Naive B cell (primary cell): ENCODE data around the gene ANKRD10. TPM values are rescaled to one million over a fixed set of nuclear protein-coding genes. Genes with fewer than 3 reads are reported as not detected.

Experiments used
- ATAC-seq, 2 donors: fragments of 150-1000 bp; cut with Tn5 transposase; 2 replicates each; pipeline ENCODE4 v1.10.0; 2021; ENCODE audit warnings: low read depth in 2 of 2, mild to moderate bottlenecking in 2 of 2, moderate library complexity in 2 of 2
- DNase-seq: peaks from one replicate; pipeline ENCODE4 v3.0.0; 2022
- H3K27ac Mint-ChIP-seq, 6 donors: one replicate each; pipeline ENCODE4 v1.8.0; 2020 to 2022; ENCODE audit warnings: mild to moderate bottlenecking in 6 of 6, mixed read lengths in 6 of 6, moderate library complexity in 5 of 6, inconsistent platforms in 2 of 6
- H3K27me3 Mint-ChIP-seq, 3 donors: one replicate each; pipeline ENCODE4 v1.8.0; 2021 to 2022; ENCODE audit warnings: mixed read lengths in 3 of 3, mild to moderate bottlenecking in 1 of 3
- H3K36me3 Mint-ChIP-seq, 2 donors: one replicate each; pipeline ENCODE4 v1.8.0; 2020 to 2022; ENCODE audit warnings: mixed read lengths in 2 of 2, inconsistent platforms in 1 of 2, mild to moderate bottlenecking in 1 of 2
- H3K4me1 Mint-ChIP-seq, 3 donors: one replicate each; pipeline ENCODE4 v1.8.0; 2020 to 2022; ENCODE audit warnings: mixed read lengths in 3 of 3, inconsistent platforms in 1 of 3, mild to moderate bottlenecking in 1 of 3, moderate library complexity in 1 of 3
- H3K4me3 Mint-ChIP-seq, 8 donors: one replicate each; pipeline ENCODE4 v1.8.0; 2020 to 2022; ENCODE audit warnings: mild to moderate bottlenecking in 8 of 8, mixed read lengths in 8 of 8, moderate library complexity in 8 of 8, inconsistent platforms in 2 of 8
- H3K9me3 Mint-ChIP-seq, 7 donors: one replicate each; pipeline ENCODE4 v1.8.0; 2020 to 2022; ENCODE audit warnings: mixed read lengths in 7 of 7, mild to moderate bottlenecking in 5 of 7, inconsistent platforms in 2 of 7, moderate library complexity in 1 of 7
- polyA plus RNA-seq, 6 donors: library from polyadenylated mRNA; unstranded; fragments of 300-500 nt; fragmentation: Illumina TruSeq; gene quantifications; one replicate each; pipeline ENCODE4 v1.2.3, GENCODE V29; 2021; ENCODE audit warnings: low read depth in 6 of 6

ANKRD10 gene
- polyA plus RNA-seq, 6 donors from 2014 or later: 85.0 to 127 (median 111) TPM

GRCh38 chr13:110920038-110920437 lies 5.2 kb upstream of the ANKRD10 start:
- DNase-seq: no peak
- peaks cover 25 to 30% (median 27%) of the 10 kb centered on the region in 3 donors for H3K4me1 Mint-ChIP-seq
- H3K9me3 Mint-ChIP-seq: no peaks in the 10 kb centered on the region
- no peak for ATAC-seq
- peaks cover 10 to 22% (median 21%) of the 10 kb centered on the region in 3 donors for H3K27me3 Mint-ChIP-seq
- H3K36me3 Mint-ChIP-seq: no peaks in the 10 kb centered on the region
- H3K4me3 Mint-ChIP-seq: peak overlapping the region in 5 of 8 donors; percentile 3 to 81 (median 40)
- H3K27ac Mint-ChIP-seq: peak overlapping the region in 4 of 6 donors; percentile 30 to 78 (median 62)

- ATAC-seq: no peak
- no peaks in the 10 kb centered on the region for H3K9me3 Mint-ChIP-seq
- H3K36me3 Mint-ChIP-seq: no peaks in the 10 kb centered on the region
- peaks cover 0 to 2% (median 1%) of the 10 kb centered on the region in 3 donors for H3K27me3 Mint-ChIP-seq
- DNase-seq: peak; percentile 17
- H3K27ac Mint-ChIP-seq: peak overlapping the region in 5 of 6 donors; percentile 24 to 97 (median 95)
- peak overlapping the region in 7 of 8 donors; percentile 56 to 96 (median 89) for H3K4me3 Mint-ChIP-seq
- peaks cover 46 to 48% (median 47%) of the 10 kb centered on the region in 3 donors for H3K4me1 Mint-ChIP-seq
Observed at GRCh38 chr13:110916301-110917142, 1.7 kb upstream of the ANKRD10 start.

GRCh38 chr13:110915874-110916206 lies 971 bp upstream of the ANKRD10 start:
- Mint-ChIP-seq H3K9me3 (no peaks in the 10 kb centered on the region), H3K36me3 (no peaks in the 10 kb centered on the region), H3K27ac (peak overlapping the region; percentile 84 to 98 (median 96)), H3K4me1 (peaks cover 43 to 52% (median 45%) of the 10 kb centered on the region in 3 donors), H3K4me3 (peak overlapping the region; percentile 88 to 97 (median 92)), H3K27me3 (no peaks in the 10 kb centered on the region)
- DNase-seq: no peak
- no peak for ATAC-seq

- no peaks in the 10 kb centered on the region for H3K27me3 Mint-ChIP-seq
- no peaks in the 10 kb centered on the region for H3K36me3 Mint-ChIP-seq
- DNase-seq (peak; percentile 81), ATAC-seq (peak; percentile 34 to 36)
- H3K9me3 Mint-ChIP-seq: no peaks in the 10 kb centered on the region
- peaks cover 44 to 55% (median 47%) of the 10 kb centered on the region in 3 donors for H3K4me1 Mint-ChIP-seq
- peak overlapping the region; percentile 90 to 97 (median 96) for H3K27ac Mint-ChIP-seq
- H3K4me3 Mint-ChIP-seq: peak overlapping the region; percentile 88 to 97 (median 92)
Observed at GRCh38 chr13:110914331-110915056, 375 bp downstream of the ANKRD10 start.

GRCh38 chr13:110914081-110914330 lies 863 bp downstream of the ANKRD10 start:
- Mint-ChIP-seq H3K27me3 (no peaks in the 10 kb centered on the region), H3K36me3 (peaks cover 0 to 3% of the 10 kb centered on the region in 2 donors), H3K27ac (peak overlapping the region in 5 of 6 donors; percentile 91 to 97 (median 97)), H3K4me3 (peak overlapping the region; percentile 88 to 97 (median 92)), H3K9me3 (no peaks in the 10 kb centered on the region), H3K4me1 (peaks cover 49 to 60% (median 52%) of the 10 kb centered on the region in 3 donors)
- ATAC-seq (peak in 1 of 2 donors; percentile 27), DNase-seq (no peak)

- no peaks in the 10 kb centered on the region for H3K9me3 Mint-ChIP-seq
- H3K27ac Mint-ChIP-seq: peak overlapping the region; percentile 91 to 97 (median 97)
- ATAC-seq (no peak), DNase-seq (peak; percentile 18)
- peak overlapping the region; percentile 88 to 97 (median 92) for H3K4me3 Mint-ChIP-seq
- H3K27me3 Mint-ChIP-seq: no peaks in the 10 kb centered on the region
- peaks cover 54 to 65% (median 57%) of the 10 kb centered on the region in 3 donors for H3K4me1 Mint-ChIP-seq
- peaks cover 0 to 8% of the 10 kb centered on the region in 2 donors for H3K36me3 Mint-ChIP-seq
Observed at GRCh38 chr13:110913322-110914080, 1.4 kb downstream of the ANKRD10 start.

- peaks cover 57 to 70% (median 62%) of the 10 kb centered on the region in 3 donors for H3K4me1 Mint-ChIP-seq
- H3K9me3 Mint-ChIP-seq: no peaks in the 10 kb centered on the region
- DNase-seq: no peak
Observed at GRCh38 chr13:110912651-110913051, 2.2 kb downstream of the ANKRD10 start.

GRCh38 chr13:110911880-110912279 lies 3.0 kb downstream of the ANKRD10 start:
- Mint-ChIP-seq H3K9me3 (no peaks in the 10 kb centered on the region), H3K36me3 (peaks cover 0 to 13% of the 10 kb centered on the region in 2 donors), H3K27me3 (no peaks in the 10 kb centered on the region), H3K4me3 (peak overlapping the region in 5 of 8 donors; percentile 9 to 96 (median 42)), H3K27ac (peak overlapping the region in 1 of 6 donors; percentile 19), H3K4me1 (peaks cover 60 to 72% (median 64%) of the 10 kb centered on the region in 3 donors)
- DNase-seq (no peak), ATAC-seq (no peak)

More at GRCh38 chr13:110912651-110913051, 2.2 kb downstream of the ANKRD10 start:
- peak overlapping the region in 3 of 6 donors; percentile 91 to 97 (median 97) for H3K27ac Mint-ChIP-seq
- H3K27me3 Mint-ChIP-seq: no peaks in the 10 kb centered on the region
- peaks cover 0 to 13% of the 10 kb centered on the region in 2 donors for H3K36me3 Mint-ChIP-seq
- H3K4me3 Mint-ChIP-seq: peak overlapping the region; percentile 23 to 97 (median 91)
- ATAC-seq: no peak

- Mint-ChIP-seq H3K27ac (peak overlapping the region in 3 of 6 donors; percentile 5 to 66 (median 14)), H3K4me1 (peaks cover 59 to 70% (median 65%) of the 10 kb centered on the region in 3 donors), H3K4me3 (peak overlapping the region in 1 of 8 donors; percentile 59), H3K9me3 (no peaks in the 10 kb centered on the region), H3K36me3 (peaks cover 0 to 13% of the 10 kb centered on the region in 2 donors), H3K27me3 (no peaks in the 10 kb centered on the region)
- ATAC-seq (no peak), DNase-seq (no peak)
Observed at GRCh38 chr13:110910013-110910890, 4.6 kb downstream of the ANKRD10 start.

GRCh38 chr13:110907951-110908898 lies 6.6 kb downstream of the ANKRD10 start:
- Mint-ChIP-seq H3K27ac (peak overlapping the region; percentile 16 to 69 (median 51)), H3K36me3 (peaks cover 0 to 13% of the 10 kb centered on the region in 2 donors), H3K4me3 (peak overlapping the region in 2 of 8 donors; percentile 66 to 68), H3K9me3 (no peaks in the 10 kb centered on the region), H3K27me3 (no peaks in the 10 kb centered on the region), H3K4me1 (peaks cover 53 to 64% (median 61%) of the 10 kb centered on the region in 3 donors)
- no peak for DNase-seq
- ATAC-seq: no peak

- Mint-ChIP-seq H3K4me1 (peaks cover 49 to 55% (median 51%) of the 10 kb centered on the region in 3 donors), H3K4me3 (no peak overlapping the region), H3K36me3 (peaks cover 0 to 13% of the 10 kb centered on the region in 2 donors), H3K9me3 (no peaks in the 10 kb centered on the region), H3K27me3 (no peaks in the 10 kb centered on the region), H3K27ac (peak overlapping the region in 2 of 6 donors; percentile 43 to 62)
- DNase-seq (no peak), ATAC-seq (no peak)
Observed at GRCh38 chr13:110907301-110907700, 7.6 kb downstream of the ANKRD10 start.
